ENCODE results near the gene COX18.

Gene COX18

GRCh38 chr4:73051625-73052024 lies 17.9 kb downstream of the COX18 start:
- Histone ChIP-seq H3K9me3 (ENCODE audit: low read length) (no peaks in the 10 kb centered on the region), H3K4me1 (ENCODE audit: insufficient read depth, low read length, severe bottlenecking) (no peaks in the 10 kb centered on the region), H3F3A (ENCODE audit: insufficient read depth, low read length) (no peaks in the 10 kb centered on the region), H4K20me1 (ENCODE audit: insufficient read depth, low read length) (no peaks in the 10 kb centered on the region), H3K79me2 (ENCODE audit: insufficient read depth, low read length) (no peaks in the 10 kb centered on the region), H3K9me2 (ENCODE audit: low read depth, low read length) (no peaks in the 10 kb centered on the region), H3K27ac (ENCODE audit: low read depth, low read length, poor library complexity, severe bottlenecking) (no peak overlapping the region), H3K27me3 (ENCODE audit: insufficient read depth, low read length) (no peaks in the 10 kb centered on the region), H2AFZ (ENCODE audit: low read length) (no peak overlapping the region), H3K4me2 (ENCODE audit: low read length) (no peak overlapping the region), H3K36me3 (ENCODE audit: insufficient read depth, low read length) (peaks cover 22% of the 10 kb centered on the region), H3K9ac (ENCODE audit: low read length) (no peak overlapping the region), H3K4me3 (ENCODE audit: low read depth, low read length, poor library complexity, severe bottlenecking) (no peak overlapping the region)
- TF ChIP-seq CTCF (IDR thresholded peaks at IDR 0.05; ENCODE audit: low read length) (no peak), EZH2 (IDR thresholded peaks at IDR 0.05; ENCODE audit: borderline replicate concordance, low read length) (no peak)

GRCh38 chr4:73045879-73046278 lies 23.6 kb downstream of the COX18 start:
- no peak overlapping the region for H3K4me2 ChIP-seq (ENCODE audit: low read length)
- no peak overlapping the region for H2AFZ ChIP-seq (ENCODE audit: low read length)
- no peaks in the 10 kb centered on the region for H3K4me1 ChIP-seq (ENCODE audit: insufficient read depth, low read length, severe bottlenecking)
- H3K79me2 ChIP-seq (ENCODE audit: insufficient read depth, low read length), result no peaks in the 10 kb centered on the region
- H3K27me3 ChIP-seq (ENCODE audit: insufficient read depth, low read length), result no peaks in the 10 kb centered on the region
- H3K9me3 ChIP-seq (ENCODE audit: low read length), result no peaks in the 10 kb centered on the region
- H3K36me3 ChIP-seq (ENCODE audit: insufficient read depth, low read length), result no peaks in the 10 kb centered on the region
- no peak for TF ChIP-seq CTCF (IDR thresholded peaks at IDR 0.05; ENCODE audit: low read length)
- no peak for TF ChIP-seq EZH2 (IDR thresholded peaks at IDR 0.05; ENCODE audit: borderline replicate concordance, low read length)
- H3K27ac ChIP-seq (ENCODE audit: low read depth, low read length, poor library complexity, severe bottlenecking), result no peak overlapping the region
- no peaks in the 10 kb centered on the region for H3F3A ChIP-seq (ENCODE audit: insufficient read depth, low read length)
- no peaks in the 10 kb centered on the region for H3K9me2 ChIP-seq (ENCODE audit: low read depth, low read length)
- H4K20me1 ChIP-seq (ENCODE audit: insufficient read depth, low read length), result no peaks in the 10 kb centered on the region
- no peak overlapping the region for H3K4me3 ChIP-seq (ENCODE audit: low read depth, low read length, poor library complexity, severe bottlenecking)
- no peak overlapping the region for H3K9ac ChIP-seq (ENCODE audit: low read length)

GRCh38 chr4:73037057-73037456 lies 32.5 kb downstream of the COX18 start:
- peaks cover 6% of the 10 kb centered on the region; the same call in 1 of the 2 replicates for H3K27me3 ChIP-seq (ENCODE audit: insufficient read depth, low read length)
- TF ChIP-seq CTCF (IDR thresholded peaks at IDR 0.05; ENCODE audit: low read length) (no peak), EZH2 (IDR thresholded peaks at IDR 0.05; ENCODE audit: borderline replicate concordance, low read length) (no peak)
- H4K20me1 ChIP-seq (ENCODE audit: insufficient read depth, low read length), result no peaks in the 10 kb centered on the region
- H3K9ac ChIP-seq (ENCODE audit: low read length), result no peak overlapping the region
- no peaks in the 10 kb centered on the region for H3K9me2 ChIP-seq (ENCODE audit: low read depth, low read length)
- H3K4me1 ChIP-seq (ENCODE audit: insufficient read depth, low read length, severe bottlenecking), result no peaks in the 10 kb centered on the region
- H2AFZ ChIP-seq (ENCODE audit: low read length), result no peak overlapping the region
- H3F3A ChIP-seq (ENCODE audit: insufficient read depth, low read length), result no peaks in the 10 kb centered on the region
- no peak overlapping the region for H3K4me3 ChIP-seq (ENCODE audit: low read depth, low read length, poor library complexity, severe bottlenecking)
- H3K4me2 ChIP-seq (ENCODE audit: low read length), result no peak overlapping the region
- H3K36me3 ChIP-seq (ENCODE audit: insufficient read depth, low read length), result no peaks in the 10 kb centered on the region; the same call in 1 of the 2 replicates
- no peaks in the 10 kb centered on the region for H3K79me2 ChIP-seq (ENCODE audit: insufficient read depth, low read length)
- H3K9me3 ChIP-seq (ENCODE audit: low read length), result peaks cover 13% of the 10 kb centered on the region; the same call in 1 of the 2 replicates
- no peak overlapping the region for H3K27ac ChIP-seq (ENCODE audit: low read depth, low read length, poor library complexity, severe bottlenecking)

Measured in OCI-LY1 (cell line).